Caco-2 (cell line): ENCODE measurements around the gene RGL4. TPM values are rescaled to one million over a fixed set of nuclear protein-coding genes. Genes with fewer than 3 reads are reported as not detected.

ENCODE experiments used
- BruUV-seq: library from RNA; stranded (reverse); fragments of 400-500 nt; replicated peaks from 2 replicates; lab custom pipeline; 2021; lab: Mats Ljungman, UMichigan
- CTCF ChIA-PET: fragments of 300-600 bp; sonication (Branson Sonifier 250); formaldehyde crosslinking; loops from one replicate; lab custom pipeline; 2022; ENCODE audit warnings: antibody characterized with exemption; lab: Charles Lee
- POLR2A ChIA-PET: fragments of 300-600 bp; sonication (Branson Sonifier 250); formaldehyde crosslinking; loops from one replicate; lab custom pipeline; 2022; ENCODE audit warnings: antibody characterized with exemption; lab: Charles Lee
- DNase-seq, 2 experiments: peaks; one replicate each; pipeline versions ENCODE4 v3.0.0 to v3.0.0-alpha.2; 2020 to 2022
- H3K27me3 ChIP-seq: replicated peaks from 2 replicates; pipeline ENCODE4 v1.6.0; 2011; ENCODE audit warnings: low read length; ENCODE audit not compliant: control insufficient read depth, insufficient read depth
- H3K36me3 ChIP-seq: 2 replicates; pipeline ENCODE4 v1.5.1; 2011; ENCODE audit warnings: low read length; ENCODE audit not compliant: control insufficient read depth, insufficient read depth
- H3K4me1 ChIP-seq: fragments of 250-450 bp; sonication (Bioruptor Pico); 2 replicates; pipeline ENCODE4 v1.5.1; 2020; ENCODE audit warnings: mild to moderate bottlenecking
- H3K4me3 ChIP-seq: 2 replicates; pipeline ENCODE4 v1.5.1; 2011; ENCODE audit warnings: low read depth, mild to moderate bottlenecking, control low read depth, low read length
- H3K9me3 ChIP-seq: fragments of 250-450 bp; sonication (Bioruptor Pico); 2 replicates; pipeline ENCODE4 v1.5.1; 2020; ENCODE audit warnings: mild to moderate bottlenecking, moderate library complexity
- H3K27ac Mint-ChIP-seq: one replicate; pipeline ENCODE4 v1.8.0; 2022; ENCODE audit warnings: mixed read lengths; ENCODE audit not compliant: unreplicated experiment
- H3K27me3 Mint-ChIP-seq: one replicate; pipeline ENCODE4 v1.8.0; 2022; ENCODE audit warnings: mixed read lengths; ENCODE audit not compliant: insufficient read depth, unreplicated experiment
- H3K36me3 Mint-ChIP-seq: one replicate; pipeline ENCODE4 v1.8.0; 2022; ENCODE audit warnings: mild to moderate bottlenecking, mixed read lengths; ENCODE audit not compliant: insufficient read depth, unreplicated experiment
- H3K4me1 Mint-ChIP-seq: one replicate; pipeline ENCODE4 v1.8.0; 2022; ENCODE audit warnings: low read depth, mixed read lengths; ENCODE audit not compliant: unreplicated experiment
- H3K4me3 Mint-ChIP-seq: one replicate; pipeline ENCODE4 v1.8.0; 2022; ENCODE audit warnings: mild to moderate bottlenecking, moderate library complexity, mixed read lengths; ENCODE audit not compliant: unreplicated experiment
- H3K9me3 Mint-ChIP-seq: one replicate; pipeline ENCODE4 v1.8.0; 2022; ENCODE audit warnings: mixed read lengths; ENCODE audit not compliant: unreplicated experiment
- intact Hi-C: fragments of 100-400 bp; cut with micrococcal nuclease; formaldehyde crosslinking; loops from one replicate; pipeline ENCODE4 v1.10.0; 2022; ENCODE audit not compliant: unreplicated experiment
- total RNA-seq: library from RNA; stranded (reverse); gene quantifications from 2 replicates; pipeline ENCODE4 v1.2.3, GENCODE V29; 2022
- TF ChIP-seq, protein P1 (sequence below), 2 experiments: fragments of 200-600 bp in 1 of 2; IDR thresholded peaks; 1 replicate in 1 of 2; 2 replicates in 1 of 2; pipeline versions ENCODE4 v1.5.1 to v1.8.0; 2011 to 2022; ENCODE audit warnings: antibody characterized with exemption in 1 of 2, control low read depth in 1 of 2, inconsistent platforms in 1 of 2, low read depth in 1 of 2, low read length in 1 of 2, mild to moderate bottlenecking in 1 of 2, moderate library complexity in 1 of 2; ENCODE audit not compliant: insufficient read depth in 1 of 2, severe bottlenecking in 1 of 2, unreplicated experiment in 1 of 2

The RGL4 gene
- total RNA-seq, 1 experiment from 2014 or later = not detected

DNA sequence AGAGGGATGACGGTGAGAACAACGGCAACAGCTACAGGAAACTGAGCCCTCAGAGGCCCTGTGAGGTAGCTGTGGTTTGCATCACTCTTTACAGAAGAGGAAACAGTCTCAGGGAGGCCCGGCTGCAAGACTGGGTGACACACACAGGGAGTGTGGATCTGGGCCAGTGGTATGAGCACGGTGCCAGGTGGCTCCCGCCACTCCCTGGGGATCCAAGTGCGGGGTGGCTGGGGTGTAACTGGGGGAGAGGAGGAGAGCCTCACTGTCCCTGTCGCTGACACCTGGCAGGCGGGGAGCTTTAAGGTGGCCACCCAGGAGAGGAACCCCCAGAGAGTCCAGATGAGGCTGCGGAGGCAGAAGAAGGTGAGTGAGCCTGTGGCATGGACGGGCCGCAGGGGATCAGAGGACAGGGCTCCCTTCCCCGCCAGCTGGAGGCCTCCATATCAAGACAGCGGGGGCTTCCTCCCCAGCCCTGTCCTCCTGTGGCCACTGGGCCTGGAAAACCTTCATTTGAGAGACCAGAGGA is 5.6 kb downstream of the RGL4 start:
- H3K27ac Mint-ChIP-seq = peak overlapping the region; percentile 36
- TF ChIP-seq, protein P1, sequence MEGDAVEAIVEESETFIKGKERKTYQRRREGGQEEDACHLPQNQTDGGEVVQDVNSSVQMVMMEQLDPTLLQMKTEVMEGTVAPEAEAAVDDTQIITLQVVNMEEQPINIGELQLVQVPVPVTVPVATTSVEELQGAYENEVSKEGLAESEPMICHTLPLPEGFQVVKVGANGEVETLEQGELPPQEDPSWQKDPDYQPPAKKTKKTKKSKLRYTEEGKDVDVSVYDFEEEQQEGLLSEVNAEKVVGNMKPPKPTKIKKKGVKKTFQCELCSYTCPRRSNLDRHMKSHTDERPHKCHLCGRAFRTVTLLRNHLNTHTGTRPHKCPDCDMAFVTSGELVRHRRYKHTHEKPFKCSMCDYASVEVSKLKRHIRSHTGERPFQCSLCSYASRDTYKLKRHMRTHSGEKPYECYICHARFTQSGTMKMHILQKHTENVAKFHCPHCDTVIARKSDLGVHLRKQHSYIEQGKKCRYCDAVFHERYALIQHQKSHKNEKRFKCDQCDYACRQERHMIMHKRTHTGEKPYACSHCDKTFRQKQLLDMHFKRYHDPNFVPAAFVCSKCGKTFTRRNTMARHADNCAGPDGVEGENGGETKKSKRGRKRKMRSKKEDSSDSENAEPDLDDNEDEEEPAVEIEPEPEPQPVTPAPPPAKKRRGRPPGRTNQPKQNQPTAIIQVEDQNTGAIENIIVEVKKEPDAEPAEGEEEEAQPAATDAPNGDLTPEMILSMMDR (IDR thresholded peaks at IDR 0.05; ENCODE audit: insufficient read depth in 1 of 2, low read depth in 1 of 2, low read length in 1 of 2, severe bottlenecking in 1 of 2, unreplicated experiment in 1 of 2) = no peak
- no TSS peak for BruUV-seq
- no peak for DNase-seq
- Histone ChIP-seq H3K4me1 (no peaks in the 10 kb centered on the region), H3K36me3 (peaks cover 4% of the 10 kb centered on the region), H3K4me3 (no peak overlapping the region), H3K27me3 (no peaks in the 10 kb centered on the region), H3K9me3 (no peaks in the 10 kb centered on the region)
- ChIA-PET POLR2A (no interaction called here), CTCF (no interaction called here)
- no peak overlapping the region for H3K4me3 Mint-ChIP-seq
- H3K9me3 Mint-ChIP-seq = no peaks in the 10 kb centered on the region
- H3K4me1 Mint-ChIP-seq = no peaks in the 10 kb centered on the region
- H3K27me3 Mint-ChIP-seq = no peaks in the 10 kb centered on the region
- intact Hi-C loops = no loop called here
- peaks cover 26% of the 10 kb centered on the region for H3K36me3 Mint-ChIP-seq

DNA sequence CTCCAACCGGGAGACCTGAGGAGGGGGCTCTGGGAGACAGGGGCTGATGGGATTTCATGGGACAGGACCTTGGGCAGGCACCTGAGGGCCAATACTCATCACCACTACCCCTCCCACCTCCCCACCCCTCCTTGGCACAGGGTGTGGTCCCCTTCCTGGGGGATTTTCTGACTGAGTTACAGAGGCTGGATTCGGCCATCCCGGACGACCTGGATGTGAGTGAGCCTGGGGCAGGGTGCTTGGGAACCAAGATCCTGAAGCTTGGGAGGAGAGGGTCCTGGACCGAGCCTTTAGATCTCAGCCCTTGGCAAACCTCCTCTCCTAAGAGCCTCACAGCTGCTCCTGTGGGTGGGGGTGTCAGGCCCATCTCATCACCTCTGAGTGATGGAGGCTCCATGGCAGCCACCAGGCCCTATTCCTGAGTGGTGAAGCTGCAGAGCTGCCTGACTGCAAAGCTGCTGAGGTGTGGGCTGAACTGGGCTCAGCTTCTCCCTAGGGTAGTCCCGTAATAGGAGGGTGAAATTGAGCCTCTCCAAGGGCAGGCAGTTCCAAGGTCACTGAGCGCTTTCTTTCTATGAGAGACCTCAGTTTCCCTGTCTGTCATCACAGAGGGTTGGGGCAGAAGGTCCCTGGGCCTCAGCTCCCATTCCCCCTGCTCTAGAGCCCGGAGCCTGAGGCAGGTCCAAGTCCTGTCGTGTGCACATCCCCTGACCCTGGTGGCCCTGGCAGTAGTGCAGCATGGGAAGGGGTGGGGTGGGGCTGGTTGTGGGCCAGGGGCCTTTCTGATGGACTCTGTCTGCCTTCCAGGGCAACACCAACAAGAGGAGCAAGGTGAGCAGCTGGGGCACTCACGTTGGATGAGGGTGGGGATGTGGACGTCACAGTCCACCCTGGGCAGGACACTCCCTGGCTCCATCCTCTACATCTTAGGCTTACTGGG is 6.5 kb downstream of the RGL4 start:
- Histone ChIP-seq H3K36me3 (peaks cover 4% of the 10 kb centered on the region), H3K4me1 (no peaks in the 10 kb centered on the region), H3K4me3 (no peak overlapping the region), H3K9me3 (no peaks in the 10 kb centered on the region), H3K27me3 (no peaks in the 10 kb centered on the region)
- no peak for DNase-seq
- POLR2A ChIA-PET = no interaction called here
- BruUV-seq = no TSS peak
- no peak overlapping the region for H3K4me3 Mint-ChIP-seq
- no peaks in the 10 kb centered on the region for H3K9me3 Mint-ChIP-seq
- peaks cover 34% of the 10 kb centered on the region for H3K36me3 Mint-ChIP-seq
- no peak overlapping the region for H3K27ac Mint-ChIP-seq
- intact Hi-C loops = no loop called here
- TF ChIP-seq, protein P1 (IDR thresholded peaks at IDR 0.05; ENCODE audit: insufficient read depth in 1 of 2, low read depth in 1 of 2, low read length in 1 of 2, severe bottlenecking in 1 of 2, unreplicated experiment in 1 of 2) = no peak
- no peaks in the 10 kb centered on the region for H3K4me1 Mint-ChIP-seq
- CTCF ChIA-PET = no interaction called here
- no peaks in the 10 kb centered on the region for H3K27me3 Mint-ChIP-seq

DNA sequence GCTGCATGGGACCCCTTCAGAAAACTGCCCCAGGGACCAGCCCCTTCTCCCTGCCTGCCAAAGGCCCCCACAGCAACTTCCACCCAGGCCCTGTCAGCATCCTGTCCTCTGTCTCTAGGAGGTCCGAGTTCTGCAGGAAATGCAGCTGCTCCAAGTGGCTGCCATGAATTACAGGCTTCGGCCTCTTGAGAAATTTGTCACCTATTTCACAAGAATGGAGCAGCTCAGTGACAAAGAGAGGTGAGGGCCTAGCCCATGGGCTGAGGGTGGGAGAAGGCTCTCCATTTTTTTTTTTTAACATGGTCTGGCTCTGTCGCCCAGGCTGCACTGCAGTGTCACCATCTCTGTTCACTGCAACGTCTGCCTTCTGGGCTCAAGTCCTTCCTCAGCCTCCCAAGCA is 7.3 kb downstream of the RGL4 start:
- TF ChIP-seq, protein P1 (IDR thresholded peaks at IDR 0.05; ENCODE audit: insufficient read depth in 1 of 2, low read depth in 1 of 2, low read length in 1 of 2, severe bottlenecking in 1 of 2, unreplicated experiment in 1 of 2) = no peak
- no peaks in the 10 kb centered on the region for H3K27me3 ChIP-seq
- H3K4me1 ChIP-seq = no peaks in the 10 kb centered on the region
- H3K4me3 ChIP-seq = no peak overlapping the region
- POLR2A ChIA-PET = no interaction called here
- no peaks in the 10 kb centered on the region for H3K9me3 ChIP-seq
- no peak overlapping the region for H3K4me3 Mint-ChIP-seq
- peaks cover 34% of the 10 kb centered on the region for H3K36me3 Mint-ChIP-seq
- CTCF ChIA-PET = no interaction called here
- no peak overlapping the region for H3K27ac Mint-ChIP-seq
- BruUV-seq = no TSS peak
- no peaks in the 10 kb centered on the region for H3K27me3 Mint-ChIP-seq
- intact Hi-C loops = no loop called here
- DNase-seq = no peak
- H3K4me1 Mint-ChIP-seq = no peaks in the 10 kb centered on the region
- no peaks in the 10 kb centered on the region for H3K9me3 Mint-ChIP-seq
- H3K36me3 ChIP-seq = peaks cover under 1% of the 10 kb centered on the region
